ENCODE measurements around the gene PLEKHA7.
"Not testable (repeated sequence)": the region's sequence is repeated elsewhere in the genome, so short reads cannot be mapped to it uniquely, and the experiment has no call there.

Gene PLEKHA7

DNA sequence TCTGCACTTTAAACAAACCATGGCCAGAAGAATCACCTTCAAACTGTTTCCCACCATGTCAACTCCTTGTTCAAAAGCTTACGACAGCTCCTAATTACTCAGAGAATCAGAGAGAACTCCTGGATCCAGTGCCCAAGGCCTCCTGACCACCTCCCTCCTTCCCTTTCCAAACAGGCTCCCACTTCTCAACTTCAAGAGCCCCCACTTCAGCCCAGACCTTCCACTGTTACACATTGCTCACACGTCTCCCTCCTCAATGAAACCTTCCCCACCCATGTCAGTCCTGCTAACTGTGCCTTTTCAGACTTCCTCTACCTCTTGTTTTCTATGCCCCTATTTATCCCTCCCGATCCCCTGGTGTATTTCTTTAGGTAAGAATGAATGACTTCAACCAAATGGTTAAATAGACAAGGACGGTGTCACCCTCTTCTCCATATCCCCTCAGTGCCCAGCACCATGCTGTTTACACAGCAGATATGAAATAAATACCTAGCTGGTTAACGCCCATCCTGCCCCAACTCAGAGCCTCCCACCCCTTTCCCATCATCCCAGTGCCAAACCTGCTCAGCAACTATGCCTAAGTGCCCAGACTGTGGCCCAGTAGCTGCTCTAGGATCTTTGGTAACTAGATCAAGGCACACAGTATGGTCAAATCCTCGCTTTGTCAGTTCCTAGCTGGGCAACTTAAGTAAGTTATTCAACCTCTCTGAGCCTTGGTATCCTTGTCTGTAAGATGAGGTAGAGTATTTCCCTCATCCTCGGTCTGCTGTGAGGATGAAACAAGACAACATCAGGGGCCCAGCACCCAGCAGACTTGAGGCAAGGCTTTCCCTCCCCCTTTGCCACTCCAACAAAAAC is 36.8 kb downstream of the PLEKHA7 start:
- no peak for DNase-seq

DNA sequence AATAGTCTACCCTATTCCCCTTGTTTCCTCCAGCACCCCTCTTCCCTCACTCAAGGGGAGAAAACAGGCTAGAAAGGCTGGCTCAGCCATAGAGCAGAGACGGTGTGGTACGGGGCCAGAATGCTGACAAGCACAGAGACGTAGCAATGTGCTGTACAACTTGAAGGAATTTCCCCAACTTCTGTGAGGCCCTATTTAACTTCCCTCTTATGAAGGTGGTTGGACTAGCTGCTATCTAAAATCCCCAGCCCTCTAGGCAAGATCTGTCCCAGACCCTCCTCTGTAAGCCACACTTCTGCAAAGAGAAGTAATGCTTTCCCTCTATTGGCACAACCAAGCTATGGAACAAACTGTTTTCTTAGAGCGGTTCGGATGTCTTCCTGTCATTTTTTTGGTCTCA is 37.8 kb downstream of the PLEKHA7 start:
- no peak for DNase-seq

DNA sequence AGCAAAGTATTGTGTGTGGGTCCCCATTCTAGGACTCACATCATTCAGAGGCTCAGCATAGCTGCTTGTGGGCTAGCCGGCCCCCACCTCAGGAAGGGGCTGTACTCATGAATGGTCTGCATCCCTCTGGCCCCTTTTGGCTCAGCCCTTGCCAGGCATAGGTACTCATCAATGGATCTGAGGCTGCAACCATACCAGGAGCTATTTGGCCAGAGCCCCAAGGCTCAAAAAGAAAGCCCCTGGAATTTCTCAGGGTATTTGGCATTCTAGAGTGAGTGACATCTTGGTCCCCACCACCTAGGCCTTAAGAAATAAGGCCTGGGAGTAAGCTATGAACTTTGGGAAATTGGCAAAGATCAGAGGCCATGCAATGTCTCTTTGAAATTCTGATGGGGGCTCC is 38.3 kb downstream of the PLEKHA7 start:
- DNase-seq, result no peak

DNA sequence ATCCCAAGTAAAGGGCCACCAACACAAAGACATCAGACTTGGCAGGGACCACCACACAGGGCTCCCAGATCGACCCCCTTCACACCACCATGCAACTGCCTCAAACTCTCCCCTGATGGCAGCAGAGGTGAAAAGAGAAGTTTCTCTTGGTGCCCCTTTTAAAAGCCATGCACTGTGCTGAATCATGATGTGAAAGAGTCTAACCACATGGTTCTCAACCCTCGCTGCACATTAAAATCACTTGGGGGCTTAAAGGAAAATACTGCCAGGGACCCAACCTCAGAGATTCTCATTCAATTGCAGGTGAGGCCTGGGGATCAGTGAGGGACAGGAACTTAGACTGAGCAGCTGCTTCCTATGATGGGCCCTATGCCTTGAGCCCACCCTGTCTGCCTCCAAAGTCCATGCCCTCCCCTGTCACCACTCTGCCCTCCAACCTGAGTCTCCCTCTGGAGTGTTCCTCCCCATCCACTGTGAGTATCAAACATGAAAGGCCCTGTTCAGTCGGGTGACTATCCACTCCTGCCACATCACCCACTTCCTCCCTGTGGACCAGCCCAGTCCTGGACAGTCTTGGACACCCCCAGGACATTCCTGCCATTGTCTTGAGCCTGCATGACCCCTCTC is 40.8 kb downstream of the PLEKHA7 start:
- DNase-seq, result no peak

DNA sequence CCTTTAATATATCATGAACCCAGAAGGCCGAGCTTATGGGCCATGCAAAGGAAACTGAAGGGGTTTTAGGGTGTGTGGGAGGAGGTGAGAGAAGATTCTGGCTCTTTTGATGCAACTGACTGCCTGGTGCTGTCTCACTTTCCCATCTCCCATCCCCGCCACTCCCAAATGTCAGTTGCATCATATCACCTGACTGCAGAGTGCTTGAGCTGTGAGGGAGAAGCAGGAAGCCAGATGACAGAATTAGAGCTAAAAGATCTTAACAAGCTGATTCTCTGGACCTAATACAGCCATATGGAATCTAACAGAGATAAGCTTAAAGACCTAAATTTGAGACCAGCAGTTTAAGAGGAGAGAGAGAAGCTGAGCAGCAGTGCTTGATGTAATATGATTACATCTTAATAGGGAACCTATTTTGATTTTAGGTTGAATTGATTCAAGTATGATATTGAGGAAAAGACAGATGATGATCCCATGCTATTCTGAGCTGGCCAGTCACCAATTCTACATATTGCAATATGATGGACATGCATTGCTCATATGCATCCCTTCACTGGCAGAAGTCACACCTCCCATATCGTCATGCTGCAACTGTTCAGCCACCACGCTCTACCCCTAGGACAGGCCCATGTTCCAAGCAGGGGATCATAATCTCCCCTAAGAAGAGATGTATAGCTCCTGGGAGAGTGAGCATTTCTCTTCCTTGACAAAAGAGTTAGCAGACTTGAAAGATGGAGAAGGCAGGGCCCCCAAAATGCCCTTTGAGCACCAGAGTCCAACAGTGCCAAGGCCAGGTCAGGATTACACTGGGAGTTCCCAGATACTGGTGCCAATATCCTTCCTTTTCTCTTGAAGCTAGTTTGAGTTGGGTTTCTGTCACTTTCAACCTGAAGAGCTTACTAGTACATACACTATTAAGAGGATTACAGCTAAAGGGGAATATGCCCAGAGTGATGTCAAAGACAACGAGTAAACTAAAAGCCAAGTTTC is 44.9 kb downstream of the PLEKHA7 start:
- no peak for DNase-seq

DNA sequence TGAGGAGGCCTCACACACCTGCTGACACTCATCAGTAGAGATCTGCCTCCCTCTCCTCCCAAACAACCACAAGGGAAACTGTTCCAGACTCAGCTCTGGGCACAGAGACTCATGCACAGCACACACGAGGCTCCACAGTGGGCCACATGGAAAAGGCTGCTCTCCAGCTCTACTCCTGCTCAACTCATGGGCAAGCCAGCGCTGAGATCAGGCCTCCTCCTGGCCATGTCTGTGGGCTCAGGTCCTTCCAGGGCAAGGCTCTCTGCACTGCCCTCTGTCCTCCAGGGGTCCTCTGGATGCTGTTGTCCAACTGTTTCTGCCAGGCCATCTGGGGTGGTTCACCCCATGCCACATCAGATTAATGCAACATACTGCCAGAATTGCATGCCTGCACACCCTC is 46.0 kb downstream of the PLEKHA7 start:
- no peak for DNase-seq

DNA sequence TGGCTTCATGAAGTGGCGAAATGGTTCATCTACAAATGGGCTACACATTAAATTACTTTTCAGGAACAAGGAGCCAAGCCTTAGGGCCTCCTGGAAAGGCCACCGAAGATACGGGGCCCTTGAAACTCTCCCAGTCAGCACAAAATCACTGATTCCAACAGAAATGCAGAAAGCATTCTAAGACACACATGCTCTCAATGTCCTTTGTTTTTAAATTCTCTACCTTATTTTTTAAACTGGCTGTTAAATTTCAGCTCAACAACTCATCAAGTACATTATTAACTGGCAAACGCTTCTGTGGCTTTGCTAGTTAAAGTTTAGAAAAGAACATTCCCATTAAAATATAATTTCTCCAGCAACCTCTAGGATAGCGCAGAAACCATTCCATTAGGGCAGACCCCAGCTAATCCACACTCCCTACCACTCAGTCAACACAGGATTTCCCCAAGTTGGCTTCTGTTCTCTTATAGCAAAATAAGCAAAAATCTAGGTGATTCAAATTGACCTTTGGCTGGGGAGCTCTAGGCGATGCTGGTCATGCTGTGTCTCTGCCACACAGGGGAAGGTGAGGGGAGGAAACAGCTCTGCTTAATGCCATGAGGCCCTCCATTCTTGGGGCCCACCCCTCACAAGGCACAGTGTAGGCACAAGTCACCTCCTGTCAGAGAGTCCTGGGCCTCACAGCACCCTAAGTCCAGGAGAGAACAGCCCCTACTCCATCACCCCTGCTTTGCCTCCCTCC is 47.1 kb downstream of the PLEKHA7 start:
- no peak for DNase-seq

DNA sequence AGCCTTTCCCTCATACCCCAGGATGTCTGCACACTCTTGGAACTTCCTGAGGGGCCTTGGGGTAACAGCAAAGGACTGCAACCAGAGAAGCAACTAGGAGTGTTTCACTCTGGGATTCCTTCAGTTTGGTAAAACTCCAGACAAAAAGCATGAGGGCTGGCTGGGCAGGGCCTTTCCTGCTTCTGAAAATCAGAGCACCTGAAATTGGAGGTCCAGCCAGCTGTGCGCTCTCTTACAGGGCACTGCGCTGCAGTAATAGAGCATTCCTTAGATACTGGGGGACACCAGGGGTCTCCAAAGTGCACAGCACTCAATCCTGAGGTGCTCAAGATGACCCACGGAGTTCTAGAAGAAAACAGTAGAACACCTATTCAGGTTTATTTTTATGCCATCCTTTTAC is 49.7 kb downstream of the PLEKHA7 start:
- DNase-seq, result no peak

DNA sequence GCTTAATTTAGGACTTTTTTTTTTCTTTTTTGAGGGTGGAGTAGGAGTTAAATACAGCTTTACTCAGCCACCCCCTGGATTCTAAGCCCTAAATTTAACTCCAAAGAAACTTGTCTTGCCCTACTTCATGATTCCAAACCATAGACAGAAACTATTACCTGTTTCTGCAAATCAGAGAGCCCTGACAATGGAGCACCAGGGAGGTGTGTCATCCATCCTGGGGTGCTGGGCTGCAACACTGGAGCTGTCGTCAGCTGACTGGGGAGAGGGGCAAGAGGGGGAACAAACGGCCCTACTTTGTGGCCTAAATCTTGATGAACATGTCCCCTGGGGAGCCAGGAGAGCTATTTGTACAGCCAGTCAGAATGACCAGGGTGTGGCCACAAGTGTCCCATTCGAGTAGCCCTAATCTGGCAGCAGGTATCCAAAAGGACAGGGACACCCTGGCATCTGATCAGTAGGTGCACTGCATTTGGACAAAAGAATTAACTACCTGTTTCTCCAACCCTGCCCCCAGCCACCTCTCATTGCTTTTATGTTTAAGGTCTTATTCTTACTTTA is 50.8 kb downstream of the PLEKHA7 start:
- no peak for DNase-seq

DNA sequence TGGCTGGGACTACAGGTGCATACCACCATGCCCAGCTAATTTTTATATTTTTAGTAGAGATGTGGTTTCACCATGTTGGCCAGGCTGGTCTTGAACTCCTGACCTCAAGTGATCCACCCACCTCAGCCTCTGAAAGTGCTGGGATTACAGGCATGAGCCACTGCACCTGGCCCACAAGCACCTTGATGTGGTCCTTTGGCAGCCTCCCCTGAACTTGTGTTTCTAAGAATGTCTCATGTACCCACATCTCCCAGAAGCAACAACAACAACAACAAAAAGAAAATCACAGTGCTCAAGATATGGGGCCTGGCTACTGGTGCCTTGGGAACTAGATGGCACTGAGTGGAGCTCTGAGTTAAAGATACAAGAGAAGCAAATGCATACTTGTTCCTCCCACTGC is 51.6 kb downstream of the PLEKHA7 start:
- not testable (repeated sequence) for DNase-seq

DNA sequence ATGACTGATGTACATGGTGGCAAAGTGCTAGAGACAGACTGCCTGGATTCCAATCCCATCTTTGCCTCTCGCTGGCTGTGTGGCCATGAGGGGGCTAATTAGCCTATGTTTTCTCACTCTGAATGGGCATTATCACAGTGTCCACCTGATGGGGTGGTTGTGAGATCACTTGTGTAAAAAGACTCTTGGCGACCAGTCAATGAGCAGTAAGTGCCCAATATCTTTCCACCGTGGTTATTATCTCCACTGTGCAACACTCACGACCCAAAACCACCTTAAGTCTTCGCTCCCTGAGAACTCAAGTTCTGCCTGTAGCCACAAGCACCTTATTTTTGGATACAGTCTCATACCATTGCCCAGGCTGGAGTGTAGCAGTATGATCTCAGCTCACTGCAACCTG is 52.1 kb downstream of the PLEKHA7 start:
- DNase-seq, result no peak

DNA sequence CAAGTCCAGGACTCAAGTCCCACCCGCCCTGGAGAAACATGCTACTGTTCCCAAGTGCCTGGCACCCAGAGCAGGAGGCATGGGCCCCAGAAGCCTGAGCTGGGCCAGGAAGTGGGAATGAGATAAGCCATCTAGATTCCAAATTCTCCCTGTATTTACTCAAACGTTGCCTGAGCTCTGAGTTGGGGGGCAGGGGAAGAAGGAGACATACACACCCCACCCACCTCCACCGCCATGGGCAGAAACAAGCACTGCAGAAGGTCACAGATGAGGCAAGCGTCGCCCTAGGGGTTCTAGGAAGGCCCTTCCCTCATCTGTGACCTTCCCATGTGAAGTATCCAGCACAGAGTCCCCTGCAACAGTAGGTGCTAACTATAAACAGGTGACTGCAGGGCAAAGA is 54.0 kb downstream of the PLEKHA7 start:
- DNase-seq, result no peak

DNA sequence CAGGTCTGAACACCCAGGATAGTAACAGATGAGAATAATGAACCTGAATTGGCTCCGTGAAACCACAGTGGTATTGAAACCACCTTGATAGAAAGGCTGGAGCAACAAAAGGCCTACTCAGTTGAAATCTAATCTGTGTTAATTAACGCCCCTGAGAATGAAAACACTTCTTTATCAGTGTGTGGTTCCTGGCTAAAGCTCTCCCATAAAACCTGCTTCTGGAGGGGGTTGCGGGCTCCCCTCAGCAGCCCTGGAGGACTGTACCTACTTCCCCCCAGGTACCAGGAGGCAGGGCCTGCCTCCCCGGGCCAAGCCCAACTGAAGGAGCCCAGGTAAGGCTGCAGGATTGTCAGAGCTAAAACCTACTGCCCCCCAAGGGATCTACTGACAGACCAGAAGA is 54.6 kb downstream of the PLEKHA7 start:
- no peak for DNase-seq

DNA sequence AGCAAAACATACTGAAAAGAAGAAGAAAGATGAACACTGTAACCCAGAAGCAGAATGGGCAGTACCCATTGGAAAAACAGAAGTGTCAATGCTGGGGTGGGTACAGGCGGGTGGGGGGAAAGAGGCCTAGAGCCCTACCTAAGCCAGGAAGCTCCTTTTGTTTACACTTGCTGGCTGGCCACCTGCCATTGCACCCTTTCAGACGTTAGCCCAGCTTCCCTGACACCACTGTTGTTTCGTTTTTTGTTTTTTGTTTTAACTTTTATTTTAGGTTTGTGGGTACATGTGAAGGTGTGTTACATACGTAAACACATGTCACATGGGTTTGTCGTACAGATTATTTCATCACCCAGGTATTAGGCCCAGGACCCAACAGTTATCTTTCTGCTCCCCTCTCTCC is 55.4 kb downstream of the PLEKHA7 start:
- peak; percentile 17 for DNase-seq

DNA sequence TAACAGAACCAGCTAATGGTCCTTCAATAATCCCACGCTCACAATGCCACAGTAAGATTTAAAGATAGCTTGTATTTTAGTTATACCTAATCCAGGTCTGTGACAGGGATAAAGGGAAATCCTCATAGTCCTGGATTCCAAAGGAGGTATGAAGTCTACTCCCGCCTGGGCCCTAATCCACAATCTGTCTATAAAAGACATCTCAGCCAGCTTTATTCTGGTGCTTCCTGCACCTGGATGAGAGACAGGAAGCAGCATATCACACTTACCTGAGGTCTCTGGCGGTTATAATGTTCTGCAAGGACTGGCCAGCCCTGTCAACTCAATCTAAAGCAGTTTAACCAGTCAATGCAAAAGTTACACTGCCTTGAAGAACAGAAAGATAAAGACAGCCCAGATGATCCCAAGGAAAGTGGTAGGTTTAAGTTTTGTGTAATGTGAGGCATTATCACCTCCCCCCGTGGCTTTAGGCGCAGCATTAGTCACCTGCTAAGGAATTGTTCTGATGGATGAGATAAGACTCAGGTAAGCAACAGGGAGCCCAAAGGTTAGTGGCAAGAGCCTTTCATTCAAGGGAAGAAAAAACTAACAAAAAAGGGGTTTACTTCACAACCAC is 57.6 kb downstream of the PLEKHA7 start:
- DNase-seq, result no peak

DNA sequence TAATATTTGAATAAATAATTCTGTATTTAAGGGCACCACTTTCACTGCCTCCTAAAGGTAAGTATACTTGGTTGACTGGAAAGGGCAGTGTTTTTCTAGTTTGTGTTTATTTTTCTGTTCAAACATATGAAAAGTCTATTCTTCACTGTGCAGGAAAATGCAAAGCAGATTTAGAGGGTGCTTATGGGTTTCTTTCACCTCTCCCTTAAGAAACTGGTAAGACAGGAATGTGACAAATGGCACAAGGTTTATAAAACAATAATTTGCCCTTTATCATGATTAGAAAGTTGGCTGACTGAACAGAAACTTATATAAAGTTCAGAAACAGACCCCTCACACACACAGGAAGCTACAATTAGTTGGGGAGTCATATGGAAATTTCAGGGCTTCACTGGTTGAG is 60.6 kb downstream of the PLEKHA7 start:
- DNase-seq, result no peak

DNA sequence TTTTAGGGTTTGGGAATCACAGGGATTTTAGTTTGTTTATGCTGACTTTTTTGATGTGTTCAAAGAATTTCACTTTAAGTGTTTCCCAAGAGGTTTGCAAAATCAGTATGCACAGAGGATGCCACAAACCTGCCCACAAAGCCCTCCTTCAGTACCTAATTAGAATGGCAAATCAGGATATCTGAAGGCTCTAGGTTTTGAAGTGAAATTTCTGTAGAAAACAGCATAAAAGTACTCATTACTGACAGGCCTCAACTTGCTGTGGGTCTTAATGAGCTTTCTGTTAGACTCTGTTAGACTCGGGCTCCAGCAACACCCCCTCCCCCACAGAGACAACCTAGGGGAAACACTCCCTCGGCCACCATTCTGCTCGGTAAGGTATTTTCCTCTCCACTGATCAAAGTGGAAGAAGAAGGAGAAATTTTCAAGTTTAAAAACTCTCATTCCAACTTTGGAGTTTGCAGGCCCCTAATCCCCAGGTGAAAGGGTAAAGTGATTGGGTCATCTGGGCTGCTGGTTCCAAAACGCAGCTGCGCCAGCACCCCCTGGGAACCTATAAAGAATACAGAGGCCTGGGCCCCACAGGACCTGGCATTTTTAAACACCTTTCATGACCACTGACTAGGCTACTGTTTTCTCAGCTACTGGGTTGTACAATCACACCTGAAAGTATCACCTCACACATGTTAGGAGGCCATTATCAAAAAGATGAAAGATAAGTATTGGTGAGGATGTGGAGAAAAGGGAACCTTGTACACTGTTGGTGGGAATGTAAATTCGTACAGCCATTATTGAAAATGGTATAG is 67.5 kb downstream of the PLEKHA7 start:
- no peak for DNase-seq

DNA sequence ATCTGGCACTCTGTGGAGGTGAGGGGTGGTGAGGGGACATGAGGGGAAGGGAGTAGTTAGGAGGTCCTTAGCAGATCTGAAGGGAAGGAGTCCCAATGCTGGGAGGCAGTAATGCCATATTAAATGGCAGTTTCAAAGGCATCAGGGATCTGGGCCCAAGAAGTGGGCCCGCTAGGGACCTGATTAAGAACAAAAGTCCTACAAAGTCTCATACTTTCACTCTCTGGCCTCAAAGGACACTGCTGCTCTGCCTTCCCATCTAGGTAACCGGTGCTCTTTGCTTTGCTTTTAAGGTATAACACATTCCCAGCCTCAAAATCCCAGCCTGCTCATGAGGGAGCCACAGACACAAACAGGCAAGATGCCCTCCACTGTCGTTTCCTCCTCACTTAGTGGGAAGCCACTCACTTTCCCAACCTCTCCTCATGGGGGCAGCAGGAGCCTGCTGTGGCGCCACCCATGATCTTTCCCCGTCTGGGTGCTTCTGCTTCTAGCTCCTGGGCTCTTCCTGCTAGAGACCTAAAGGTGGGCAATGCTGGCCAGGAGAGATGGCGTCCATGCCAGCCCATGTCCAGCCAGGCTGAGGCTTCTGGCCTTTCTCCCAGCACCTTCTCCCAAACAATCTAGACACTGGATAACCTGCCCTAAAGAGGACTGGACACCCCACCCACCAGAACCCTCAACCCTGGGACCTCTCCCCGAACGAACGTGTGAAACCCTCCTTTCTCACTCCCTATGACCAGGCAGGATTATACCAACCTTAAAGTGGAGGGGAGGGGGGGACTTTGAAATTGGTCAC is 68.3 kb downstream of the PLEKHA7 start:
- DNase-seq, result peak; percentile 47

DNA sequence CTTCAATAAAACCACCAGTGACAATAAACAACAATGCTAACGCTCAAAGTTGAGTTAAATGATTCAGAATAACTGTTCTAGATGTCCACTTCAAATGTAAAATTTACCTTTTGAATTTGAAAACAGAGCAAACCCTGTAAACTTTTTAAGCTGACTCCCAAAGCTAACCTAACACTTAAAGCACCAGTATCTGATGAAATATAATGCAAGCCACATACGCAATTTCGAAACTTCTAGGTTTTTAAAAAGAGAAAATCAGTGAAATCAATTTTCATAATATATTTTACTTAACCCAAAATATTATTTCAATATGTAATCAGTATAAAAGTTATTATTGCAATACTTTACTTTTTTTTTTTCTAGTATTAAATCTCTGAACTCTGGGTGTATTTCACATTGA is 71.3 kb downstream of the PLEKHA7 start:
- no peak for DNase-seq

DNA sequence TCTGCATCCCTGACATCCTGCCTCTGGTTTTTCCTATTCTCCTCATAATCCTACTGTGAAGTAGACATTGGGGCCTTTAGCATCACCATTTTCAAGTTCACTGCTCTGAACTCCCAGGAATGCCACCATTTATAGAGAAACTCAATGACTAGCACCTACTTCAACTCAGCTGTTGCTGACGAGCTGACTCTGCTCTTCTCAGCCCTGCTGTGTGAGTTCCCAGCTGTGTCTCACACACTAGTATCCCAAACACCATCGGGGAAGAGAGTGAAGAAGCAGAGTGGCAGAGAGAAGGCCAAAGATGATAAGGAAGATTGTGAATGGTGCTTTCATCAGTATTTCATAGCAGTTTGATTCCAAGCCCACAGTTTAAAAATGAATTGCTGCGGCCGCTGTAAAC is 71.9 kb downstream of the PLEKHA7 start:
- no peak for DNase-seq

Data from NCI-H774 (cell line).